GM18511 (cell line): Measurements from ENCODE around the gene PAX6.
A peak's percentile ranks its signal among the peaks of the same experiment; 100 is the strongest.

Experiments used
- ATAC-seq: cut with Tn5 transposase; IDR thresholded peaks from one replicate; pipeline ENCODE4 v1.9.1; 2021; ENCODE audit warnings: mild to moderate bottlenecking, moderate library complexity; ENCODE audit not compliant: unreplicated experiment

PAX6 gene

GRCh38 chr11:31809541-31809856 is 1.6 kb downstream of the PAX6 start:
- ATAC-seq, result no peak

DNA sequence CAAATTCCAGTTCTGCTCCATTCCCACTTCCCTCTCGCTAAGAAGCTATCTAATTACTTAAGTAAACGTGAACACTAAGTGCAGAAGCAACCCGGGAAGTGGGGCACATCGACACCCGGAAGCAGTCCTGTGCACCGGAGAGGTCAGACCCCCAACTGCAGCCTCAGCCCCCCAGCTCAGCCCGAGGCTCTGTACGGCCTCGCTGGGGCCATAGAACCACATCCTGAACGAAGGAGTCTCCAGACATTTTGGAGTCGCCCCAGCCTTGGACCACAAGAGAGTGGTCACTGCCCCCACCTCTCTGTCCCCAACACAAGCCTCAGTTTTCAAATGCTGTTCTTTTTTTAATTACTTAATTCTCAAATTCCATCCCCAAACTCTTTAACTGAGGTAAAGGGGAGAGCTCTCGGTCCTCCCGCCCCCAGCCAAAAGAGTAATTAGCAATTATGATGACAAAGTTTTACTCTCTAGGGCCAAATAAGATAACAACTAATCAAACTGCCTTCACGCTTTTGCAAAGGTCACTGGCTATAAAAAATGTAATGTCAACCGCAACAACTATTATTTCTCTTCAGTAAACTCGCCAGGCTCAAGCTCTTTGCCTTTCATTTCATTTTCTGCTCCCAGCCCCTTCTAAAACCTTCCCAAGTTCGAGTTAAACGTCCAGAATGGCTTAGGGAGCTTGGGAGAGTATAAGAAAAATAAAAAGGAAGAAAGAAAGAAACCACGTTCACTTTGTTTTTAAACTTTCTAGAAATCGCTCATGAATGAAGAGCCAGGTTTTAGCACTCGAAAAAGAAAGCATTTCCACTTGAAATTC is 2.2 kb downstream of the PAX6 start:
- no peak for ATAC-seq

- ATAC-seq, result no peak
These were observed 3.1 kb downstream of the PAX6 start for GRCh38 chr11:31807799-31808667.

- ATAC-seq, result no peak
These were observed 4.0 kb downstream of the PAX6 start for GRCh38 chr11:31806928-31807798.

DNA sequence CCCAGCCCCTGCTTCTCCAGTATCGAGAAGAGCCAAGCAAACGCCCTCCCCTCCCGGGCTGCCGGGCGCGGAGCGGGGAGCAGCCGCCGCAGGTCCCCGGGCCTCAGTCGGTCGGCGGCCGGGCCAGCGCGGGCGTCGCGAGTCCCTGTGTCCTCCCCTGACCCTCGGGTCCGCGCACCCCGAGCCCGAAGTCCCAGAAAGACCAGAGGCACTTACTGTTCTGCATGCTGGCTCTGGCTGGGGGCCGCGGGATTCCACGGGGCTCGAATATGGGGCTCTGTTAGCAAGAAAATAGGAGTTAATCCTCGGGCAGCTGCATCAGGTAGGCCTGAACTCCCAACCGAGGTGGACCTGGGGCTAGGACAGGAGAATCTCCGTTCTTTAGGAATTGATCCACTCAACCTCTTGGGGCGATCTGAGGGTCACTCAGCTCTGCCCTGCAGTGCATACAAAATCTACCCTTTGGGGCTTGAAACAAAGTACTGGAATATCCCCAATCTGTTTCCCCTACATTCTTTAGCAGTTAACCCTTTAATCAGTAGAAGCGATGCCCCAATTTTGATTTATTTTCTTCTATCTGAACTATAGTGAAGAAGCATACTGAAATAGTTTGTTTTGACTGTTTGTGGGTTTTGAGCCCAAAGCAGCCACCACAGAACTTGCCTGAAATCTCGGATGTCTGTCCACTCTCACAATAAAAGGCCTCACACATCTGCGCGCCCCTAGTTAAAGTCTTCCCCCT is 4.8 kb downstream of the PAX6 start:
- ATAC-seq, result no peak

DNA sequence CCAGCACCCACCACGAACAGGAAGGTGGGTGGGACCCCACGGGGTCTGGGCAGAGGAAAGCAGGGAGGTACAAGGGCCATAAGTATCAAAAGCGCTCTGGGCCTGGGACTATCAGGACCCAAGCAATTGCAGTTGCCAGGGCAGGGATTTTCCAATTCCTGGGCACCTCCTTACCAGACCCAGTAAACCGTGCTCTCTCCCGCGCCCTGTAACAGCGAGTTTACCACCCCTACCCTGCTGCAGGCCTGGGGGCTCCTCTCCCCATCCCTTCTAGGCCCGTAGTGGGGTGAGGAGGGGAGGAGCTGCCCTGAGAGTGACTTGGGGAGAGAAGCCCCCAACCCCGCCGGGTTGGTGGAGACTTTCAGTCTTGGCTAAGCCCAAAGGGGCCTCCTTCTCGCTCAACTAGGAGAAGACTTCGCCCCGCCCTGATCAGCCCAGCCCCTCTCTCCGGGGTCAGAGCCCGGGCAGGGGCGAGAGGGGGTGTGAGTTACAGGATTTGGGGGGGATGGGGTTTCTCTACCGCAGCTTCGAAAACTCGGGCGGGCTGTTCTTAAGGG is 5.4 kb downstream of the PAX6 start:
- ATAC-seq, result no peak

GRCh38 chr11:31805037-31805628 is 6.0 kb downstream of the PAX6 start:
- ATAC-seq, result no peak

DNA sequence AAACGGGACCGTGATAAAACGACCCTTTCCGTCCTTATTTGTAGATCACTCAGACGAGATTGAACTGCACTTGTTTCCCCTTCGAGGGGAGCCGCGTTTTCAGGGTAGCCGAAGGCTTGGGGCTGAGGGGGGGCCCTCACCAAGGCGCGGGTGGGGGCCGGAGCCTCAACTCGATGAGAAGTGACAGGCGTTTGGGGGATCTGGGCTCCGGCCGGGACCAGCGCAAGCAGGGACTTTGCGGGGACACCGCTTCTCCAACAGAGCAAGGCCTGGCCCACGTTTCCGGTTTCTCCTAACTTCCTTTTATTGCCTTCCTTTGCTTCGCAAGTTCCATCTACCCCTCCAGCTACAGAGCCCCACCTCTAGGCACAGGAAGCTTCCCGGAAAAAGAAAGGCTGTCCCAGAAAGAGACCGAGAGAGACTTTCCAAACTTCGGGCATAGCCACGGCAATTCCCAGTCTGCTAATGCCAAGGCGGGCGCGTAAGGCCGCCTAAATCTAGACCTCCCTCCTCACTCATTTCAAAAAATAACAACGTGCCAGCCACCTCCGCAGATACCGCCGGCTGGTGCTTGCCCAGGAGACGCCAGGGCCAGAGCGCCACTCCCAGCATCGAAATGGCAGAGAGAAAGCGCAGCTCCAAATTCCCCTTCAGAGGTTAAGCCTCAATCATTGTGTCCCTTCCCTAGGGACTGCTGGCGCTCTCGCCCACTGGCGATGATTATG is 6.6 kb downstream of the PAX6 start:
- no peak for ATAC-seq

- ATAC-seq, result no peak
These were observed 7.3 kb downstream of the PAX6 start for GRCh38 chr11:31803813-31804311.

DNA sequence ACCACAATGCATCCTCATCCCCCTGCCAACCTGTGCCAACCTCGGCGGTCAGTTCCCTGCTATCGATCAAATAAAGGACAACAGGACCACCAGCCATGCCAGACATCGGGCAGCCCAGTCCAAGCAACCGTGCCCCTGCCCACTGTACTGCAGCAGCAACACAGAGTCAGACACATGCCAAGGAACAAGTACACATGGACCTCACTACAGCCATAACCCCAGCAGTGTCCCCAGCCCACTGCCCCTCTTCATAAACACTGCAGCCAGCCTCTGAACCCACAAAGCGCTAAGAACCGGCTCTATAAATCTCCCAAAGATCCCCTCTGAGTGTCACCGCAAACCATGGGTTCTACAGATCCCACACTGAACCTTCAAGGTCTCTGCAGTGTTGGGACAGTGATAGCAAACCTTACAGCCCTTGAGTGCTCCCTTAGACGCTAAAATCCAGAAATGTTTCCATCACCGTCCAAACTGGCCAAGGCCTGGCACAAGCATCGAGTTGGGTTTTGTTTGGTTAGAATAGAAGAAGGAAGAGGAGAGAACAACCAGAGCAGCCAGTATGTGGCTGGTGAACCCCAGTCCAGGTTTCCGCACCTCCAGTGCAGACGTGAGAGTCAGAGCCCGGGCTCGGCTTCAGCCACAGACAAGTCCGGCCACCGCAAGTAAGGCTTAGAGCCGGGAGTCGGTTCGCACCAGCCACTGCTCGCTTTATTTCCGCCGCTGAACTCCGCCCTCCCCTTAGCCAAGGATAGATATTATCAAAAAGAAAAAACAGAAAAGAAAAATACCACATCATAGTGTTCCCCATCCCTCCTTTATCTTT is 7.9 kb downstream of the PAX6 start:
- peak; percentile 34 for ATAC-seq

DNA sequence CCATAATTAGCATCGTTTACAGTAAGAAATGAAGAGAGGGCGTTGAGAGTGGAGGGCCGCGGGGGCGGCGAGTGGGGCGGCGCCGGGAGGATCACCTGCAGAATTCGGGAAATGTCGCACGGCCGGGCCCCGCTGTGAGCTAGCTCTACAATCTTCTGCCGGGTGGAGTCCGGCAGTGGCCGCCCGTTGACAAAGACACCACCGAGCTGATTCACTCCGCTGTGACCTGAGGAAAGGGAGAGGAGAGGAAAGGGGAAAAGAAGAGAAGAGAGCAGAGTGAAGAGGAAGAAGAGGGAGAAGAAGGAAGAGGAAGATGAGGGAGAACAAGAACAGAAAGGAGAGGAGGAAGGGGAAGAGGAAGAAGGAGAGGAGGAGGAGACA is 8.5 kb downstream of the PAX6 start:
- no peak for ATAC-seq

DNA sequence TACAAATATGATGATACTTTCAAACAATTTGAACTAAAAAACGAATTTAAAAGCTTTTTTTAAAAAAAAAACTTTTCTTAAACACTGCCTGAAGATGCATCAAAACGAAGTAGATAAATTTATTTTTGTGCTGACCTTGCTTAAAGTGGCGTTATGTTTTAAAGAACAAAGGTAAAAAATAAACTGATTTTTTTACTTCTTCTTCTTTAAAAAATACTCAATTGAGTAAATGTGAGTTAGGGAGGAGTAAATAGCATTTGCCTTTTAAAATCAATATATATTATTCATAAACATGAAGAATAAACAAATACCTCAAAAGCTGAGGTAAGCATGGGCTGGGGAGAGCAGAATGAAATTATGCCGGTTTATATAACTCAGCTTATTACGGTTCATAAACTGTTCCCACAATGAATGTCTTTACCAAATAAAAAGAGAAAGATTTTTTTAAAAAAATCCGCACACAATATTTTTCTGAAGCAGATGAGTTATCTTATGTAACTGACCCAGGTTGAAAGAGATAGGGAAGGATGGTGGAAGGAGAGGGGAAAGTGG is 9.0 kb downstream of the PAX6 start:
- ATAC-seq, result no peak

DNA sequence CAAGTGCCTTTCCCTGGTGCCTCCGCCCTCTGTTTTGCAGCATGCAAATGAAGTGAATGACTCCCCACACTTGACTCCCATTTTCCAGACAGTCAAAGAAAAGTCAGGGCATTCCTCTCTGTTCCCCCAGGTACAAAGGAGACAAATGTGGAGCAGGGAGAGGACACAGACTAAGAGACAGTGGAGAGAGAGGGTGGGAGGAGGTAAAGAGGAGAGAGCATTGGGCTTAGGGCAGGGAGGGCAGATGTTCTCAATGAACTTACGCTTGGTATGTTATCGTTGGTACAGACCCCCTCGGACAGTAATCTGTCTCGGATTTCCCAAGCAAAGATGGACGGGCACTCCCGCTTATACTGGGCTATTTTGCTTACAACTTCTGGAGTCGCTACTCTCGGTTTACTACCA is 9.8 kb downstream of the PAX6 start:
- ATAC-seq, result no peak

- ATAC-seq, result no peak
These were observed 10.5 kb downstream of the PAX6 start for GRCh38 chr11:31800398-31801265.

DNA sequence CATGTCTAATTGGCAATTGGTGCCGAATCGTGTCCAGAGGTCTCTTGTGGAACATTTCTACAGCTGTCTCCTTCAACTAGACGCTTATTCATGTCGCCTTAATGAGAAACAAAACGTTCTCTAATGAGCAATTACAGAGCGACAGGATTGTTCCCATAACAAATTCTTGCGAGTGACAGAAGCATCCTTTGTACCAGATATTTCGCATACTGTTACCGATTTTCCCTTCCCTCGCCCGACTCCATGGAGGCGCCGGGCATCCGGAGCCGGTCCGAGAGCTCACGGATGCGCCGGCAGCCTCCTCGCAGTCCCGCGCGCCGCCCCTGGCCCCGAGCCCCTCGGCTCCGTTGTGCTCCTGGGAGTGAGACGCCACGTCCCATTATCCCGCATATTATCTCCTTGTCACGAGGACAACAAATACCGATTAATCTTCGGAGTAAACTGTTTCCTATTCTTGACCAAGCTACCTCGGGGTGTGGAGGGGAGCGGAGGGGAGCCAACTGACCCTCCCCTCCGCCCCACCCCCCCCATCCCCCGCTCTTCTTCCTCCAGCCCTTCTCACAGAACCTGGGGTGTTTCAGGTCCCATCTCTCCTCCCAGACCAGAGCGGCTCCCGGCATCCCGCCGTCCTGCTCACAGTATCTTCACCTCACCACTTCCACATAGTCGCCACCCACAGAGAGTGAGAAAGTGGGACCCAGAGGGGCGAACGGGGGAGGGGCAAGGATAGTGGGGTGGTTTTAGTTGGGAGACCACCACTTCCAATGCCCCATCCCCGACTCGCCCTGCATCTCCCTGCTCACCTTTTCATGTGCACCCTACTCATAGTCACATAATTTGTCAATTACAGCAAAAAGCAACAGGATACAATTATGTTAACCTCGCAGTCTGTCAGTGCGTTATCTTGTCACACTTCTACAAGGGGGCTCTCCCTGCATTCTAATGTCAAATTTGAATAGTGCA is 11.4 kb downstream of the PAX6 start:
- ATAC-seq, result no peak
